Neural crest cell (in vitro differentiated cells): ENCODE results near the gene SNX32. TPM values are rescaled to one million over a fixed set of nuclear protein-coding genes. Genes with fewer than 3 reads are reported as not detected.

Source experiments
- DNase-seq: peaks from one replicate; pipeline ENCODE4 v3.0.0; 2021; ENCODE audit warnings: low read depth, mixed read lengths, low spot score
- H3K27ac Mint-ChIP-seq: one replicate; pipeline ENCODE4 v1.8.0; 2021; ENCODE audit warnings: mild to moderate bottlenecking, mixed read lengths; ENCODE audit not compliant: unreplicated experiment
- H3K27me3 Mint-ChIP-seq: 2 replicates; pipeline ENCODE4 v1.8.0; 2021; ENCODE audit warnings: low read depth, mild to moderate bottlenecking, mixed read lengths
- H3K36me3 Mint-ChIP-seq: 2 replicates; pipeline ENCODE4 v1.8.0; 2021; ENCODE audit warnings: low read depth, mild to moderate bottlenecking, mixed read lengths
- H3K4me1 Mint-ChIP-seq: 2 replicates; pipeline ENCODE4 v1.8.0; 2021; ENCODE audit warnings: mixed read lengths
- H3K4me3 Mint-ChIP-seq: one replicate; pipeline ENCODE4 v1.8.0; 2021; ENCODE audit warnings: mild to moderate bottlenecking, mixed read lengths
- H3K9me3 Mint-ChIP-seq: 2 replicates; pipeline ENCODE4 v1.8.0; 2021; ENCODE audit warnings: mixed read lengths
- CTCF ChIP-seq: fragments of 200-600 bp; sonication (generic); conservative IDR thresholded peaks from 2 replicates; pipeline ENCODE4 v1.5.0; 2021; ENCODE audit warnings: antibody characterized with exemption, mild to moderate bottlenecking
- total RNA-seq: library from RNA; stranded (reverse); gene quantifications from 2 replicates; pipeline ENCODE4 v1.2.1, GENCODE V29; 2021

SNX32 gene
- total RNA-seq, 1 donor from 2014 or later = 1.9 TPM

- no peak for DNase-seq
- Mint-ChIP-seq H3K27ac (no peak overlapping the region), H3K9me3 (no peaks in the 10 kb centered on the region), H3K4me3 (peak overlapping the region; percentile 60), H3K4me1 (peaks cover 12% of the 10 kb centered on the region), H3K27me3 (peaks cover 83% of the 10 kb centered on the region), H3K36me3 (peaks cover 3% of the 10 kb centered on the region)
- no peak for TF ChIP-seq CTCF
These were observed 45.8 kb upstream of the SNX32 start for GRCh38 chr11:65787649-65788622.

GRCh38 chr11:65788821-65789220 lies 44.9 kb upstream of the SNX32 start:
- peaks cover 77% of the 10 kb centered on the region for H3K27me3 Mint-ChIP-seq
- no peak for DNase-seq
- no peak overlapping the region for H3K4me3 Mint-ChIP-seq
- H3K27ac Mint-ChIP-seq = no peak overlapping the region
- H3K9me3 Mint-ChIP-seq = no peaks in the 10 kb centered on the region
- peaks cover 10% of the 10 kb centered on the region for H3K4me1 Mint-ChIP-seq
- TF ChIP-seq CTCF = no peak
- H3K36me3 Mint-ChIP-seq = peaks cover 3% of the 10 kb centered on the region

- no peak for DNase-seq
- Mint-ChIP-seq H3K36me3 (peaks cover 3% of the 10 kb centered on the region), H3K4me1 (peaks cover 5% of the 10 kb centered on the region), H3K4me3 (no peak overlapping the region), H3K9me3 (no peaks in the 10 kb centered on the region), H3K27ac (no peak overlapping the region), H3K27me3 (peaks cover 70% of the 10 kb centered on the region)
- TF ChIP-seq CTCF = no peak
These were observed 44.3 kb upstream of the SNX32 start for GRCh38 chr11:65789230-65790103.

GRCh38 chr11:65790104-65790901 lies 43.5 kb upstream of the SNX32 start:
- Mint-ChIP-seq H3K36me3 (peaks cover 3% of the 10 kb centered on the region), H3K4me3 (no peak overlapping the region), H3K9me3 (no peaks in the 10 kb centered on the region), H3K4me1 (peaks cover 4% of the 10 kb centered on the region), H3K27ac (no peak overlapping the region), H3K27me3 (peaks cover 62% of the 10 kb centered on the region)
- DNase-seq = no peak
- no peak for TF ChIP-seq CTCF
